ENCODE measurements around the gene FBN2. TPM values are rescaled to one million over a fixed set of nuclear protein-coding genes. Genes with fewer than 3 reads are reported as not detected.

Gene FBN2
- total and polyA plus RNA-seq, 2 experiments from 2014 or later: 725 to 2,094 TPM

GRCh38 chr5:128212191-128212806, 325.7 kb downstream of the FBN2 start:
- no peaks in the 10 kb centered on the region for H3K27me3 ChIP-seq
- DNase-seq (ENCODE audit: low read depth in 1 of 2, low spot score in 1 of 2): no peak
- no peak overlapping the region for H3K27ac ChIP-seq
- H3K4me1 ChIP-seq (ENCODE audit: low read depth): peaks cover 7% of the 10 kb centered on the region
- TF ChIP-seq, protein P1, sequence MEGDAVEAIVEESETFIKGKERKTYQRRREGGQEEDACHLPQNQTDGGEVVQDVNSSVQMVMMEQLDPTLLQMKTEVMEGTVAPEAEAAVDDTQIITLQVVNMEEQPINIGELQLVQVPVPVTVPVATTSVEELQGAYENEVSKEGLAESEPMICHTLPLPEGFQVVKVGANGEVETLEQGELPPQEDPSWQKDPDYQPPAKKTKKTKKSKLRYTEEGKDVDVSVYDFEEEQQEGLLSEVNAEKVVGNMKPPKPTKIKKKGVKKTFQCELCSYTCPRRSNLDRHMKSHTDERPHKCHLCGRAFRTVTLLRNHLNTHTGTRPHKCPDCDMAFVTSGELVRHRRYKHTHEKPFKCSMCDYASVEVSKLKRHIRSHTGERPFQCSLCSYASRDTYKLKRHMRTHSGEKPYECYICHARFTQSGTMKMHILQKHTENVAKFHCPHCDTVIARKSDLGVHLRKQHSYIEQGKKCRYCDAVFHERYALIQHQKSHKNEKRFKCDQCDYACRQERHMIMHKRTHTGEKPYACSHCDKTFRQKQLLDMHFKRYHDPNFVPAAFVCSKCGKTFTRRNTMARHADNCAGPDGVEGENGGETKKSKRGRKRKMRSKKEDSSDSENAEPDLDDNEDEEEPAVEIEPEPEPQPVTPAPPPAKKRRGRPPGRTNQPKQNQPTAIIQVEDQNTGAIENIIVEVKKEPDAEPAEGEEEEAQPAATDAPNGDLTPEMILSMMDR (IDR thresholded peaks at IDR 0.05; ENCODE audit: low read depth, low read length): no peak
- no peaks in the 10 kb centered on the region for H3K36me3 ChIP-seq
- H3K4me3 ChIP-seq: no peak overlapping the region
- no peaks in the 10 kb centered on the region for H3K9me3 ChIP-seq (ENCODE audit: low read depth)

DNA sequence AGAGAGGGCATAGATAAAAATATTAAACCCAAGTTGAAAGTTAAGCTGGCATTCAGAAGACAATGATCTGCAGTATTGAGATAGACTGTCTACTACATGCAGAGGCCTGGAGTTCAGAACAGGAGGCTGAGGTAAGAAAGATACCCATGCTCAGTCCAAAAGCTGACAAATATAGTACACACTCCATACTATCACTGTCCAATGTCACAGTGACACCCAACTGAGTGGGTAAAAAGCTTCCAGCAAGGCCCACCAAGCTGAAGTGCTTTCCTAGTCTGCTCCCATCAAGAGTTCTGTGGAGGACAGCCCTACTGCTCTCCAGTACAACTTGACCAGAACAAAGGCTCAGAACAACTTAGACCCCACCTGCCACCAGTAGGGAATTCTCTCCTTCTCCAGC, 329.6 kb downstream of the FBN2 start:
- H3K27ac ChIP-seq: peak overlapping the region; percentile 43
- no peak overlapping the region for H3K4me3 ChIP-seq
- TF ChIP-seq, protein P1 (IDR thresholded peaks at IDR 0.05; ENCODE audit: low read depth, low read length): no peak
- no peaks in the 10 kb centered on the region for H3K9me3 ChIP-seq (ENCODE audit: low read depth)
- DNase-seq (ENCODE audit: low read depth in 1 of 2, low spot score in 1 of 2): peak in 1 of 2 donors; percentile 34
- H3K4me1 ChIP-seq (ENCODE audit: low read depth): peaks cover 7% of the 10 kb centered on the region
- no peaks in the 10 kb centered on the region for H3K27me3 ChIP-seq
- H3K36me3 ChIP-seq: no peaks in the 10 kb centered on the region

All from cardiac muscle cell (in vitro differentiated cells and primary cell).